OCI-LY7 (cell line): ENCODE data around the gene SLC45A1.

Experiments used
- CTCF ChIP-seq: fragments of 200-600 bp; sonication (generic); conservative IDR thresholded peaks from 2 replicates; pipeline ENCODE4 v1.5.1; 2014; ENCODE audit warnings: mild to moderate bottlenecking, antibody characterized with exemption, low read length, moderate library complexity, mixed read lengths
- EZH2phosphoT487 ChIP-seq: fragments of 200-600 bp; sonication (generic); IDR thresholded peaks from 2 replicates; pipeline ENCODE4 v1.6.1; 2018; ENCODE audit warnings: low read depth, borderline replicate concordance, mild to moderate bottlenecking, mixed run types, antibody characterized with exemption, low read length, moderate library complexity, mixed read lengths

DNA sequence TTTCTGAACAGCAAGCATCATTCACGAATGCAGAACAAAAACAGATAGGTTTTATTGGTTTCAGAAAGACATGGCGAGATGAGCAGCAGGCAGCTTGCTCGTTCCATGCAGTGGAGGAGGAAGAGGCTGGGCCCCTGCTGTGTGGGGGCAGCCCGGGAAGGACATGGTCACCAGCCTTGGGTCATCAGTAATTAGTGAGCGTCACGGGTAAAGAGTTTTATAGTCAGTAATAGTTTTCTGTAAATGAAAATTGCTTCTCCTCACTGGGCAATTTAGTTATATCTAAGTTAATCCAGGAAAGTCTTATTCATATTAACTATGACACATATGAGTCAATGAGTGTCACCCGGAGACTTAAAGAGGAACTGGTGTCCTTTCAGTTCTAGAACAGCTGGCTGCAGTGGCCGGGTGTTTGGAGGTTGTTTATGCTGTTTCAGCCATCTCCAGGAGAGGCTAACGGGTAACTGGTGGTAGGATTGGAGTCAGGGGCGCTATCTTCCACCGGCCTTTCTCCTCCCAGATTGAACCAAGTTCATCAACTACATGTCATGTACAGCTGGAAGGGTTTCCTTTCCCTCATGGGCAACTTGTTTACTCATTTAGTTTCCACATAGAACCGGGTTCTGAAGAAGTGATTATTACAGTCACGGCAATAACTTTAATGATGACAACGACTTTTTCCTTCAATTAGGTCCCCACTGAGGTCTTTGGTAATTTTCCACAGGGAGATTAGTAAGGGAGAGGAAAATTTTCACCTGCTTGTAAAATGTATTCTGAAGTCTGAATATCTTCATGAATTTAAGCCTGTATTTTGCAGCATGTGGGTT is 34.6 kb upstream of the SLC45A1 start:
- no peak for TF ChIP-seq CTCF
- no peak for TF ChIP-seq EZH2phosphoT487
